Endothelial cell of umbilical vein (primary cell): ENCODE results near the gene MAPK9. TPM values are rescaled to one million over a fixed set of nuclear protein-coding genes. Genes with fewer than 3 reads are reported as not detected.

ENCODE experiments used
- BruUV-seq: library from RNA; stranded (reverse); fragments of 400-500 nt; replicated peaks from 2 replicates; lab custom pipeline; 2021; lab: Mats Ljungman, UMichigan
- CTCF ChIA-PET: fragments of 300-600, 350-600 bp; sonication (Branson Sonifier 250); formaldehyde crosslinking; loops from one replicate; lab custom pipeline; 2021; ENCODE audit warnings: antibody characterized with exemption, inconsistent platforms; lab: Charles Lee
- POLR2A ChIA-PET: fragments of 300-600, 350-600 bp; sonication (Branson Sonifier 250); formaldehyde crosslinking; loops from one replicate; lab custom pipeline; 2021; ENCODE audit warnings: antibody characterized with exemption, inconsistent platforms; lab: Charles Lee
- DNase-seq: peaks from one replicate; pipeline ENCODE4 v3.0.0-alpha.2; 2011; ENCODE audit warnings: low read depth, low spot score
- FAIRE-seq: peaks from 2 replicates; lab custom pipeline; 2011; peaks lifted over from hg19 to GRCh38; lab: Jason Lieb, UNC
- H2AFZ ChIP-seq: 2 replicates; pipeline ENCODE4 v1.6.0; 2012; ENCODE audit warnings: low read depth, low read length, control low read depth, inconsistent platforms
- H3K27ac ChIP-seq: 2 replicates; pipeline ENCODE4 v1.5.1; 2011; ENCODE audit warnings: low read depth, mild to moderate bottlenecking, control low read depth, low read length, moderate library complexity; ENCODE audit not compliant: insufficient read depth
- H3K27me3 ChIP-seq, 2 experiments: 2 replicates each; pipeline versions ENCODE4 v1.6.0 to v1.6.1; 2011; ENCODE audit warnings: low read length in 2 of 2, mixed read lengths in 1 of 2; ENCODE audit not compliant: control insufficient read depth in 2 of 2, insufficient read depth in 2 of 2
- H3K36me3 ChIP-seq, 2 experiments: 2 replicates in 1 of 2; 3 replicates in 1 of 2; pipeline ENCODE4 v1.5.1; 2011; ENCODE audit warnings: low read length in 2 of 2, mild to moderate bottlenecking in 1 of 2, moderate library complexity in 1 of 2; ENCODE audit not compliant: control insufficient read depth in 2 of 2, insufficient read depth in 2 of 2; ENCODE audit errors: extremely low read depth in 1 of 2
- H3K4me1 ChIP-seq: 3 replicates; pipeline ENCODE4 v1.5.1; 2011; ENCODE audit warnings: mild to moderate bottlenecking, low read length; ENCODE audit not compliant: control insufficient read depth, insufficient read depth; ENCODE audit errors: extremely low read depth
- H3K4me2 ChIP-seq: 2 replicates; pipeline ENCODE4 v1.6.1; 2011; ENCODE audit warnings: low read length, control low read depth, mixed read lengths; ENCODE audit not compliant: insufficient read depth
- H3K4me3 ChIP-seq, 3 experiments: fragments of 200-600 bp in 1 of 3; sonication (generic), shearing (Covaris generic) in 1 of 3; replicated peaks in 1 of 3; 2 replicates each; pipeline ENCODE4 v1.5.1; 2011 to 2016; ENCODE audit warnings: control low read depth in 3 of 3, low read length in 3 of 3, mild to moderate bottlenecking in 2 of 3, inconsistent platforms in 1 of 3, low read depth in 1 of 3, moderate library complexity in 1 of 3; ENCODE audit not compliant: insufficient read depth in 1 of 3
- H3K79me2 ChIP-seq: 2 replicates; pipeline ENCODE4 v1.6.0; 2012; ENCODE audit warnings: low read length, inconsistent platforms; ENCODE audit not compliant: control insufficient read depth, insufficient read depth
- H3K9ac ChIP-seq: replicated peaks from 2 replicates; pipeline ENCODE3; 2011; ENCODE audit warnings: low read length, control low read depth; ENCODE audit not compliant: insufficient read depth; ENCODE audit errors: extremely low read depth
- H3K9me1 ChIP-seq: replicated peaks from 3 replicates; pipeline ENCODE4 v1.6.0; 2011; ENCODE audit warnings: mild to moderate bottlenecking, low read length; ENCODE audit not compliant: control insufficient read depth, insufficient read depth; ENCODE audit errors: extremely low read depth
- H3K9me3 ChIP-seq: replicated peaks from 2 replicates; pipeline ENCODE4 v1.5.1; 2012; ENCODE audit warnings: low read length, inconsistent platforms; ENCODE audit not compliant: control insufficient read depth, insufficient read depth
- H4K20me1 ChIP-seq: replicated peaks from 2 replicates; pipeline ENCODE3; 2011; ENCODE audit warnings: mild to moderate bottlenecking, low read length; ENCODE audit not compliant: control insufficient read depth, insufficient read depth; ENCODE audit errors: extremely low read depth
- EZH2 ChIP-seq: IDR thresholded peaks from 2 replicates; pipeline ENCODE4 v1.6.1; 2012; ENCODE audit warnings: borderline replicate concordance, low read depth, mild to moderate bottlenecking, moderate library complexity, low read length, inconsistent platforms; ENCODE audit not compliant: severe bottlenecking
- FOS ChIP-seq: IDR thresholded peaks from 2 replicates; pipeline ENCODE4 v1.6.1; 2011; ENCODE audit warnings: mild to moderate bottlenecking, low read length, moderate library complexity, borderline replicate concordance; ENCODE audit not compliant: insufficient read depth
- GATA2 ChIP-seq: IDR thresholded peaks from 2 replicates; pipeline ENCODE4 v1.7.0; 2011; ENCODE audit warnings: low read depth, mild to moderate bottlenecking, moderate library complexity, mixed read lengths, low read length; ENCODE audit not compliant: insufficient read length, insufficient read depth
- JUN ChIP-seq: IDR thresholded peaks from 2 replicates; pipeline ENCODE4 v1.6.1; 2011; ENCODE audit warnings: borderline replicate concordance, low read depth; ENCODE audit not compliant: insufficient read length, insufficient read depth
- MYC ChIP-seq: IDR thresholded peaks from one replicate; pipeline ENCODE4 v1.6.1; 2011; ENCODE audit warnings: mild to moderate bottlenecking, low read depth, low read length
- POLR2A ChIP-seq: IDR thresholded peaks from 2 replicates; pipeline ENCODE4 v1.6.1; 2012; ENCODE audit warnings: low read depth, mild to moderate bottlenecking, control low read depth, low read length
- POLR2AphosphoS5 ChIP-seq: IDR thresholded peaks from 2 replicates; pipeline ENCODE4 v1.6.1; 2012; ENCODE audit warnings: low read depth, mild to moderate bottlenecking, control low read depth, low read length, moderate library complexity; ENCODE audit not compliant: insufficient read depth
- dilution Hi-C: fragments of 300-500 bp; cut with MboI; formaldehyde crosslinking; loops from one replicate; pipeline ENCODE4 v1.15.0; 2019; ENCODE audit warnings: low sequenced_read_pairs; ENCODE audit not compliant: extremely low pct_ligation_motif_present
- intact Hi-C: fragments of 100-400 bp; cut with micrococcal nuclease; formaldehyde crosslinking; loops from one replicate; pipeline ENCODE4 v1.10.0; 2022
- polyA plus RNA-seq, 4 experiments: library from polyadenylated mRNA; depleted of rRNA in 3 of 4; stranded (reverse) in 3 of 4; unstranded in 1 of 4; fragments of >200 nt; gene quantifications; 2 replicates each; pipeline versions ENCODE4 v1.2.1 to v1.2.3, GENCODE V29; 2011 to 2012; ENCODE audit warnings: missing spikeins in 1 of 4
- total RNA-seq: library from RNA; stranded (reverse); gene quantifications from 2 replicates; pipeline ENCODE4 v1.2.3, GENCODE V29; 2021
- TF ChIP-seq, protein P1 (sequence below): IDR thresholded peaks from 2 replicates; pipeline ENCODE4 v1.6.1; 2011; ENCODE audit not compliant: insufficient read depth, insufficient read length
- TF ChIP-seq, protein P2 (sequence below), 2 donors: IDR thresholded peaks; 1 replicate in 1 of 2; 2 replicates in 1 of 2; pipeline ENCODE4 v1.5.1; 2011; ENCODE audit warnings: low read length in 2 of 2, mild to moderate bottlenecking in 2 of 2, moderate library complexity in 2 of 2, control low read depth in 1 of 2, inconsistent platforms in 1 of 2, low read depth in 1 of 2; ENCODE audit not compliant: insufficient read depth in 1 of 2; ENCODE audit errors: extremely low read depth in 1 of 2

MAPK9 gene
- total and polyA plus RNA-seq, 2 donors (not counting 3 experiments of a cell fraction or from before 2014, with no cell fraction given) = 24.6 to 34.8 TPM

DNA sequence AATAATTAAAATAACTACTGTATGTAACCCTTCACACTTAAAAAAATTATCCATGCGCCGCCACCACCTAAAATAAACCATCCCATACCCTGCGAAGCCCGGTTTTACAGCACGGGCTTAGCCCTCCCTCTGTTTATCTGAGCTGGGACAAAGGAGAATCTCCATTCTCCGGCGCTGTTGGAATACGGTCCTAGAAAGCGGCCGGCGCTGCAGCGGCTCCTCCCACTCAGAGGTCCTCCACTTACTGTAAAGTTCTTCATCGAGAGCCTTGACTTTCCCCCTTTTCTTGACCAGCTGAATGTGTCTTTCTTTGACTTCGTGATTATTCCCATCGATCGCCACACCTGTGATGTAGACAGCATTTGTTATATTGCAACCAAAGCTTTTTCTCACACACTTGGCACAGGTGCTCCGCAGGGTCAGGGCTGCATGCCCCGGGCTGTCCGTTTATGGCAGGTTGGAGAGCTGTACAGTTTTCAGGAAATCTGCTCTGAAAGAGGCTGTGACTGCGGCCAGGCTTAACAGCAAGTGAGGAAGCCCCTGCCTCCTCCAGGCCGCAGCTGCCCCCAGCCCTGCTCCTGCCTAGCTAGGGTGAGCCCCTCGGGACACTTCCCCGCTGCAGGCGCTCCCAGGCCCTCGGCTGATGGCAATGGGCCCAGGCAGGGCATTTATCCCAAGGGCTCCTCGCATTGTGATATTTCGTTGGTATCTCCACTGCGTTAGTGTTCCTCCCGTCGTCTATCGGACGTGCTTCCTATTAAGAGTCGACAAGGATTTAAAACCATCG, 44.5 kb upstream of the MAPK9 start:
- TF ChIP-seq, protein P1, sequence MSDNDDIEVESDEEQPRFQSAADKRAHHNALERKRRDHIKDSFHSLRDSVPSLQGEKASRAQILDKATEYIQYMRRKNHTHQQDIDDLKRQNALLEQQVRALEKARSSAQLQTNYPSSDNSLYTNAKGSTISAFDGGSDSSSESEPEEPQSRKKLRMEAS = no peak
- TF ChIP-seq POLR2A (no peak), JUN (no peak), MYC (no peak), POLR2AphosphoS5 (no peak), GATA2 (no peak), FOS (no peak), EZH2 (no peak)
- TF ChIP-seq, protein P2, sequence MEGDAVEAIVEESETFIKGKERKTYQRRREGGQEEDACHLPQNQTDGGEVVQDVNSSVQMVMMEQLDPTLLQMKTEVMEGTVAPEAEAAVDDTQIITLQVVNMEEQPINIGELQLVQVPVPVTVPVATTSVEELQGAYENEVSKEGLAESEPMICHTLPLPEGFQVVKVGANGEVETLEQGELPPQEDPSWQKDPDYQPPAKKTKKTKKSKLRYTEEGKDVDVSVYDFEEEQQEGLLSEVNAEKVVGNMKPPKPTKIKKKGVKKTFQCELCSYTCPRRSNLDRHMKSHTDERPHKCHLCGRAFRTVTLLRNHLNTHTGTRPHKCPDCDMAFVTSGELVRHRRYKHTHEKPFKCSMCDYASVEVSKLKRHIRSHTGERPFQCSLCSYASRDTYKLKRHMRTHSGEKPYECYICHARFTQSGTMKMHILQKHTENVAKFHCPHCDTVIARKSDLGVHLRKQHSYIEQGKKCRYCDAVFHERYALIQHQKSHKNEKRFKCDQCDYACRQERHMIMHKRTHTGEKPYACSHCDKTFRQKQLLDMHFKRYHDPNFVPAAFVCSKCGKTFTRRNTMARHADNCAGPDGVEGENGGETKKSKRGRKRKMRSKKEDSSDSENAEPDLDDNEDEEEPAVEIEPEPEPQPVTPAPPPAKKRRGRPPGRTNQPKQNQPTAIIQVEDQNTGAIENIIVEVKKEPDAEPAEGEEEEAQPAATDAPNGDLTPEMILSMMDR (IDR thresholded peaks at IDR 0.05; ENCODE audit: extremely low read depth in 1 of 2, insufficient read depth in 1 of 2, low read depth in 1 of 2, low read length in 2 of 2) = no peak
- peaks cover 4% of the 10 kb centered on the region for H3K4me1 ChIP-seq
- no TSS peak for BruUV-seq
- H3K27me3 ChIP-seq = no peaks in the 10 kb centered on the region
- no peaks in the 10 kb centered on the region for H3K9me1 ChIP-seq
- H3K9me3 ChIP-seq = no peaks in the 10 kb centered on the region
- no peaks in the 10 kb centered on the region for H3K79me2 ChIP-seq
- CTCF ChIA-PET = interaction anchor here (1.4 to 6.0 kb wide), 3 partner anchors 8 to 21 kb away, joined by 3 to 37 read pairs (median 9); no protein-coding TSS in a partner anchor
- no peak overlapping the region for H3K9ac ChIP-seq
- intact Hi-C loops = no loop called here
- no peak for FAIRE-seq
- H4K20me1 ChIP-seq = no peaks in the 10 kb centered on the region
- H2AFZ ChIP-seq = no peak overlapping the region
- POLR2A ChIA-PET = no interaction called here
- H3K27ac ChIP-seq = no peak overlapping the region
- no peak overlapping the region for H3K4me3 ChIP-seq
- dilution Hi-C loops = no loop called here
- no peak overlapping the region for H3K4me2 ChIP-seq
- H3K36me3 ChIP-seq = no peaks in the 10 kb centered on the region
- no peak for DNase-seq
